ENCODE results near the gene WRAP73. TPM values are rescaled to one million over a fixed set of nuclear protein-coding genes. Genes with fewer than 3 reads are reported as not detected.

Gene WRAP73
- total and polyA plus RNA-seq, 2 experiments from 2014 or later = 16.9 to 20.2 TPM

DNA sequence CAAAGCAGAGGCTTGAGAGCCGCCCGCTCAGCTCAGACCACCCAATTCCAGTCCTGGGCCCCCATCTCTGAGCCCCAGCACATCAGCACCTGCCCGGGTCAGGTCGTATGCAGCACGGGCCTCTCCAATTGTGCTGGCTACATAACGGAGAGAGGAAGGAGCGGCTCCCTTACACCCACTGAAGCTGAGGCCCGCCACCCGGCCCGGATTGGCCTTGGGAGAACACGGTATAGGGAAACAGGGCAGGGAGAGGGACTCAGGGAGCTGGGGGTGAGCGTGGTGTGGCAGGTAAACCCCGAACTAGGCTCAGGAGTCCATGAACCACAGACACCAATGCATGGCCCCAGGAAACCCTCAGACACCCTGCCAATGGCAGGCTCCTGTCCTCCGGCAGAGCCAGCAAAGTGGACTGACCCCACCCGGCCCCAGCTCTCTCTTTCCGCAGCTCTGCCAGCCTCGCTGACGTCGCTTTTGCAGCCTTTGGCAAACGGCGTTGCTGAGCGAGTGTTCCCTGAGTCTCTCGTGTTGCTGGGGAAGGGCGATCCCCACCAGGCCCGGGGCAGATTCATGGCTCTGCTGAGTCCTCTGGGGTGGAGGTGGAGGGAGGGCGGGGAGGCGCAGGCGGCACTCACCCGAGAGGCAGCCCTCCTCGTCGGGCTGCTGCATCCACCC is 55.1 kb downstream of the WRAP73 start:
- Histone ChIP-seq H3K9me3 (ENCODE audit: low read depth) (no peaks in the 10 kb centered on the region), H3K79me2 (ENCODE audit: insufficient read depth) (no peaks in the 10 kb centered on the region), H3K27ac (no peak overlapping the region), H3K36me3 (ENCODE audit: low read depth) (no peaks in the 10 kb centered on the region), H2AFZ (no peak overlapping the region), H3K9me2 (ENCODE audit: insufficient read depth) (no peaks in the 10 kb centered on the region), H3K4me2 (ENCODE audit: unreplicated experiment) (no peak overlapping the region), H4K20me1 (ENCODE audit: insufficient read depth) (no peaks in the 10 kb centered on the region), H3K4me3 (no peak overlapping the region), H3K27me3 (replicated peaks; ENCODE audit: insufficient read depth) (no peaks in the 10 kb centered on the region; the same call in 1 of the 2 replicates), H3K9ac (no peak overlapping the region), H3K4me1 (ENCODE audit: insufficient read depth) (no peaks in the 10 kb centered on the region), H3F3A (ENCODE audit: insufficient read depth) (no peaks in the 10 kb centered on the region)
- peak; percentile 37 for DNase-seq
- 50 to 63% methylated on average over 28 to 31 of the region's 31 CpGs for WGBS, 2 experiments (ENCODE audit: low coverage in 1 of 2, low lambda C conversion rate in 2 of 2, missing lambda C conversion rate in 2 of 2)
- TF ChIP-seq EZH2 (IDR thresholded peaks at IDR 0.05; ENCODE audit: insufficient read depth, poor library complexity, severe bottlenecking) (no peak), EZH2phosphoT487 (IDR thresholded peaks at IDR 0.05; ENCODE audit: insufficient read depth, low read depth) (no peak)
- in situ Hi-C loops (cut with MboI) = no loop called here

DNA sequence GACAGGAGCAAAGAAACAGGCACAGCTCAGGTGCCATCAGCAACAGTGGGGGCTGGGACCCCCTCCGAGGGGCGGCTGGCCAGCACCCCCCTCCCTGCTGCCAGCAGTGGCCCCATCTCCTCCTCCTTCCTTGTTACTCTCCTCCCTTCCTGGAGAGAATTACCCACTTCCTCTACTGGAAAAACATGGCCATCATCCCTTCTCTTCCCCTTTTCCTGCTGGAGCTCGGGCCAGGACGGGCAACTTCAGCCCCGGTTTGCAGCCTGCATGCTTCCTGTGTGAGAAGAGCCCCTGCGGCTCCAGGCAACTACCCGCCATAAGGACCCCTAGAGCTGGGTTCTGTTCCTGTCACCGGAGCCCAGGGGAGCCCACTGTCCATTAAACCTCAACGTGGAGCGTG is 56.2 kb downstream of the WRAP73 start:
- Histone ChIP-seq H3K4me3 (no peak overlapping the region), H3K79me2 (ENCODE audit: insufficient read depth) (no peaks in the 10 kb centered on the region), H3K4me1 (ENCODE audit: insufficient read depth) (no peaks in the 10 kb centered on the region), H3F3A (ENCODE audit: insufficient read depth) (no peaks in the 10 kb centered on the region), H3K4me2 (ENCODE audit: unreplicated experiment) (no peak overlapping the region), H3K27me3 (replicated peaks; ENCODE audit: insufficient read depth) (no peaks in the 10 kb centered on the region; the same call in 1 of the 2 replicates), H3K9ac (no peak overlapping the region), H2AFZ (no peak overlapping the region), H4K20me1 (ENCODE audit: insufficient read depth) (no peaks in the 10 kb centered on the region), H3K9me3 (ENCODE audit: low read depth) (no peaks in the 10 kb centered on the region), H3K9me2 (ENCODE audit: insufficient read depth) (no peaks in the 10 kb centered on the region), H3K36me3 (ENCODE audit: low read depth) (no peaks in the 10 kb centered on the region), H3K27ac (no peak overlapping the region)
- 67 to 76% methylated on average over 9 to 10 of the region's 10 CpGs for WGBS, 2 experiments (ENCODE audit: low coverage in 1 of 2, low lambda C conversion rate in 2 of 2, missing lambda C conversion rate in 2 of 2)
- no peak for TF ChIP-seq EZH2 (IDR thresholded peaks at IDR 0.05; ENCODE audit: insufficient read depth, poor library complexity, severe bottlenecking)
- TF ChIP-seq EZH2phosphoT487 (IDR thresholded peaks at IDR 0.05; ENCODE audit: insufficient read depth, low read depth) = no peak
- in situ Hi-C loops (cut with MboI) = no loop called here
- DNase-seq = no peak

DNA sequence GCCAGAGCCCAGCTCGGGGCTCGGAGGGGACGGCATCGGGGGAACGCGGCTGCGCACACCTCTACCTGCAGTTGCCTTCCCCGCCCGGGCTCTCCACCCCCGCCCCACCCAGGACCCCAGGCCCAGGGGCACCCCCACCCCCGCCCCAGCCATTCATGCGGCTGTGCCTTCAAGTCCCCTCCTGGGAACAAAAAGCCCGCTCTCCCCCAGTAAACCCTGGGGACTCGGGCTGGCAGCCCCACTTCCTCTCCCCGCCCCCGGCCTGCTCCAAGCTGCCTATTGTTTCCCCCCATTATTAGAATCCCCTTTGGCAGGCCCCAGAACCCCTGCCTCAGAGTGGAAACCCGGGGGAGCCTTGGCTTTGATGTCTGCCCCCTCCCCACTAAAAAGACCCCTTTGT is 56.6 kb downstream of the WRAP73 start:
- no peaks in the 10 kb centered on the region for H3K9me2 ChIP-seq (ENCODE audit: insufficient read depth)
- no peaks in the 10 kb centered on the region; the same call in 1 of the 2 replicates for H3K27me3 ChIP-seq (replicated peaks; ENCODE audit: insufficient read depth)
- H3K27ac ChIP-seq = no peak overlapping the region
- no peak for DNase-seq
- H3K36me3 ChIP-seq (ENCODE audit: low read depth) = no peaks in the 10 kb centered on the region
- H3K9ac ChIP-seq = no peak overlapping the region
- H2AFZ ChIP-seq = no peak overlapping the region
- in situ Hi-C loops (cut with MboI) = no loop called here
- H4K20me1 ChIP-seq (ENCODE audit: insufficient read depth) = no peaks in the 10 kb centered on the region
- H3F3A ChIP-seq (ENCODE audit: insufficient read depth) = no peaks in the 10 kb centered on the region
- H3K4me1 ChIP-seq (ENCODE audit: insufficient read depth) = no peaks in the 10 kb centered on the region
- no peaks in the 10 kb centered on the region for H3K9me3 ChIP-seq (ENCODE audit: low read depth)
- TF ChIP-seq EZH2phosphoT487 (IDR thresholded peaks at IDR 0.05; ENCODE audit: insufficient read depth, low read depth) (no peak), EZH2 (IDR thresholded peaks at IDR 0.05; ENCODE audit: insufficient read depth, poor library complexity, severe bottlenecking) (no peak)
- 67 to 79% methylated on average over 3 to 17 of the region's 17 CpGs for WGBS, 2 experiments (ENCODE audit: low coverage in 1 of 2, low lambda C conversion rate in 2 of 2, missing lambda C conversion rate in 2 of 2)
- H3K4me2 ChIP-seq (ENCODE audit: unreplicated experiment) = no peak overlapping the region
- no peak overlapping the region for H3K4me3 ChIP-seq
- H3K79me2 ChIP-seq (ENCODE audit: insufficient read depth) = no peaks in the 10 kb centered on the region

DNA sequence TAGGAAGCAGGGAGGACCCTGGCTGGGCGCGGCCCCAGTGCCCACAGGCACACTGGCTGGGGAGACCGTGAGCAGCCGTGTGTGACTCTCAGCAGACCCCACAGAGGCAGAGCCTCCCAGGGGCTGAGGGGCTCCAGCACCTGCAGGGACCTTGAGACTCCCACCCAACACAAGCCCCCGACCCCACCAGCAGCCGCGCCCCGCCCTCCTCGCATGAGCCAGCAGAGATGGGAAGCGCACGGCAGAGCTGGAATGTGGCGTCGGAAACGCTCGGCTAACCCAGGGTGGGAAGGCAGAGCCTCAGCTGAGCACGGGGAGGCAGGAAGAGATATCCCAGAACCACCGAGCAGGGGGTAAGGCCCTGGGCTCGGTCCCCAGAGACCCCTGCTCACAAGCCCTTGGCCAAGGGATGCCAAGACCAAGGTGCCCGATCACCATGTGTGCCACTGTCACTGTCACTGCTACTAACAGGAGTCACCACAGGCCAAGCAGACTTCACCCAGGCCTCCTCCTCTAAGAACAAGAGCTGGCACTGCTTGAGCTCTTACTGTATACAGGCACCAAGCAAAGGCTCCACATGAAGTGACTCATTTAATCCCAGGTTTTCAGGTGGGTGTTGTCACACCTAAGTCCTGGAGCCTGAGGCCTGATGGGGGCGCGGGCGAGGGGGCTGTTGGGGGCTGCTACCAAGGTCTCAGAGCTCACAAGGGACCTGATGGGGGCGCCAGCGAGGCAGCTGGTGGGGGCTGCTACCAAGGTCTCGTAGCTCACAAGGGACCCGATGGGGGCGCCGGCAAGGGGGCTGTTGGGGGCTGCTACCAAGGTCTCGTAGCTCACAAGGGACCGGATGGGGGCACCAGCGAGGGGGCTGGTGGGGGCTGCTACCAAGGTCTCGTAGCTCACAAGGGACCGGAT is 58.7 kb downstream of the WRAP73 start:
- in situ Hi-C loops (cut with MboI) = no loop called here
- no peaks in the 10 kb centered on the region for H4K20me1 ChIP-seq (ENCODE audit: insufficient read depth)
- 77 to 83% methylated on average over 20 to 33 of the region's 33 CpGs for WGBS, 2 experiments (ENCODE audit: low coverage in 1 of 2, low lambda C conversion rate in 2 of 2, missing lambda C conversion rate in 2 of 2)
- no peak for DNase-seq
- H3K4me1 ChIP-seq (ENCODE audit: insufficient read depth) = no peaks in the 10 kb centered on the region
- H3K9me3 ChIP-seq (ENCODE audit: low read depth) = no peaks in the 10 kb centered on the region
- H3K9me2 ChIP-seq (ENCODE audit: insufficient read depth) = no peaks in the 10 kb centered on the region
- no peak overlapping the region for H3K27ac ChIP-seq
- no peaks in the 10 kb centered on the region for H3F3A ChIP-seq (ENCODE audit: insufficient read depth)
- H3K4me2 ChIP-seq (ENCODE audit: unreplicated experiment) = no peak overlapping the region
- TF ChIP-seq EZH2phosphoT487 (IDR thresholded peaks at IDR 0.05; ENCODE audit: insufficient read depth, low read depth) (no peak), EZH2 (IDR thresholded peaks at IDR 0.05; ENCODE audit: insufficient read depth, poor library complexity, severe bottlenecking) (no peak)
- H3K4me3 ChIP-seq = no peak overlapping the region
- H3K36me3 ChIP-seq (ENCODE audit: low read depth) = no peaks in the 10 kb centered on the region
- H3K79me2 ChIP-seq (ENCODE audit: insufficient read depth) = no peaks in the 10 kb centered on the region
- no peak overlapping the region for H3K9ac ChIP-seq
- no peak overlapping the region for H2AFZ ChIP-seq
- no peaks in the 10 kb centered on the region; the same call in 1 of the 2 replicates for H3K27me3 ChIP-seq (replicated peaks; ENCODE audit: insufficient read depth)

All from GM23248 (cell line).